A673 (cell line): Measurements from ENCODE around the gene OR2T10. TPM values are rescaled to one million over a fixed set of nuclear protein-coding genes. Genes with fewer than 3 reads are reported as not detected.

Source experiments
- BruUV-seq: library from RNA; stranded (reverse); fragments of 400-500 nt; replicated peaks from 2 replicates; lab custom pipeline; 2021; lab: Mats Ljungman, UMichigan
- CTCF ChIA-PET: fragments of 300-600 bp; sonication (Branson Sonifier 250); formaldehyde crosslinking; loops from one replicate; lab custom pipeline; 2022; ENCODE audit warnings: antibody characterized with exemption; lab: Charles Lee
- POLR2A ChIA-PET: fragments of 300-600 bp; sonication (Branson Sonifier 250); formaldehyde crosslinking; loops from one replicate; lab custom pipeline; 2022; ENCODE audit warnings: antibody characterized with exemption; ENCODE audit not compliant: low non-redundant PET; lab: Charles Lee
- DNase-seq: peaks from one replicate; pipeline ENCODE4 v3.0.0-alpha.2; 2015; ENCODE audit warnings: low spot score
- H3K27ac ChIP-seq: fragments of 200-600 bp; sonication (generic); 2 replicates; pipeline ENCODE4 v1.5.1; 2016; ENCODE audit warnings: mixed run types, low read depth, mild to moderate bottlenecking, mixed read lengths, antibody characterized with exemption, low read length; ENCODE audit not compliant: poor library complexity, severe bottlenecking
- H3K27me3 ChIP-seq: fragments of 200-600 bp; sonication (generic); replicated peaks from 2 replicates; pipeline ENCODE4 v1.6.1; 2017; ENCODE audit warnings: mixed run types, low read depth, mild to moderate bottlenecking, mixed read lengths, antibody characterized with exemption, low read length; ENCODE audit not compliant: insufficient read depth, poor library complexity
- H3K36me3 ChIP-seq: fragments of 200-600 bp; sonication (generic); 2 replicates; pipeline ENCODE4 v1.6.1; 2016; ENCODE audit warnings: mixed run types, mild to moderate bottlenecking, mixed read lengths, antibody characterized with exemption, low read length; ENCODE audit not compliant: insufficient read depth, poor library complexity, severe bottlenecking
- H3K4me1 ChIP-seq: fragments of 200-600 bp; sonication (generic); 2 replicates; pipeline ENCODE4 v1.6.1; 2017; ENCODE audit warnings: mixed run types, mild to moderate bottlenecking, mixed read lengths, antibody characterized with exemption, low read length; ENCODE audit not compliant: insufficient read depth, poor library complexity, severe bottlenecking
- H3K4me3 ChIP-seq: fragments of 200-600 bp; sonication (generic); 2 replicates; pipeline ENCODE4 v1.5.1; 2016; ENCODE audit warnings: low read depth, mixed run types, mild to moderate bottlenecking, mixed read lengths, low read length; ENCODE audit not compliant: poor library complexity, severe bottlenecking
- H3K9me3 ChIP-seq: fragments of 200-600 bp; sonication (generic); 2 replicates; pipeline ENCODE4 v1.6.1; 2016; ENCODE audit warnings: mixed run types, low read depth, mild to moderate bottlenecking, mixed read lengths, antibody characterized with exemption, low read length; ENCODE audit not compliant: poor library complexity, severe bottlenecking
- EZH2 ChIP-seq: fragments of 200-600 bp; sonication (generic); IDR thresholded peaks from 2 replicates; pipeline ENCODE4 v1.6.1; 2017; ENCODE audit warnings: borderline replicate concordance, low read depth, mild to moderate bottlenecking, mixed read lengths, antibody characterized with exemption, low read length; ENCODE audit not compliant: poor library complexity, severe bottlenecking
- intact Hi-C: fragments of 100-400 bp; cut with micrococcal nuclease; formaldehyde crosslinking; loops from one replicate; pipeline ENCODE4 v1.10.0; 2022; ENCODE audit not compliant: unreplicated experiment
- total RNA-seq: library from RNA; stranded (reverse); gene quantifications from 2 replicates; pipeline ENCODE4 v1.2.3, GENCODE V29; 2021
- TF ChIP-seq, protein P1 (sequence below): fragments of 300-800, 200-600 bp; sonication (generic); conservative IDR thresholded peaks from 2 replicates; pipeline ENCODE4 v1.5.1; 2017; ENCODE audit warnings: low read depth, mild to moderate bottlenecking, antibody characterized with exemption, low read length, moderate library complexity, mixed read lengths

Gene OR2T10
- total RNA-seq, 1 experiment from 2014 or later = not detected

DNA sequence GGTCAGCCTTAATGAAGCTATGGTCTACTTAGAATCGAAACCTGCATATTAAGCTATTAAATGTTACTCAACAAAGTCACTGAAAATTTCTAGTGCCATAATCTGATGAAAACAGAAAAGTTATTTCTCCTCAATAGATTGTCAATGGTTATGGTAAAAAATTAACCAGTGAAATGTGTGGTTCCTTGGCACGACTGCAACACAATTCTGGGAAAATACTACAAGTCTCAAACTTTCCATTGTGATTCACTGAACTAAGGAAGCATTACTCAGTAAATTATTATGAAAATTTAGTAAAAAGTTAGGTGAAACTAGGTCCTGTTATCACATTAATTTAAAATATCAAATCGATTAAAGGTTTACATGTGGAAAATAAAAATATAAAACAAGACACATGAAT lies 12.8 kb upstream of the OR2T10 start:
- no peak overlapping the region for H3K27ac ChIP-seq
- ChIA-PET CTCF (interaction anchor here (0.6 kb wide), 1 partner anchor 297 kb away, joined by 7 read pairs; no protein-coding TSS in a partner anchor), POLR2A (no interaction called here)
- no TSS peak for BruUV-seq
- TF ChIP-seq EZH2 = no peak
- no peak for DNase-seq
- H3K4me1 ChIP-seq = no peaks in the 10 kb centered on the region
- H3K36me3 ChIP-seq = no peaks in the 10 kb centered on the region
- no peak overlapping the region for H3K4me3 ChIP-seq
- intact Hi-C loops = loop anchor here (10.0 kb wide), 1 partner anchor 366 kb away; no protein-coding TSS in a partner anchor
- no peaks in the 10 kb centered on the region for H3K27me3 ChIP-seq
- H3K9me3 ChIP-seq = no peaks in the 10 kb centered on the region

DNA sequence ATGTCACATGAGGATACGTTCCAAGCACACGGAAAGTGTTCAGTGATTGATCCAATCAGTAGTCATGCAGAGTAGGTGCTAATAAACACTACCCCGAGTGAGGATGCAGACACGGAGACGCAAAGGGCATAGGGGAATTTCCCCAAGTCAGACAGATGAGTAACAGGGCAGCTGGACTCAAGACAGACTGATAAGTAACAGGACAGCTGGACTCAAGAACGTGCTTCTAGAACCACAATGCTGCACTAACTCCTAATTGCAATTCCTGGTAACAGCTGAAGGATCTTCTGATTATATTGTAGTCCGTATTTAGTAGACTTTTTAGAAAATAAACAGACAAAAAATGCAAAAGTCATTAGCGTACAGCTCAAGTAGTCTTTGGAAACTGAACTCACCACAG lies 1.9 kb upstream of the OR2T10 start:
- no peak overlapping the region for H3K27ac ChIP-seq
- no peaks in the 10 kb centered on the region for H3K9me3 ChIP-seq
- ChIA-PET POLR2A (no interaction called here), CTCF (no interaction called here)
- BruUV-seq = no TSS peak
- DNase-seq = no peak
- intact Hi-C loops = no loop called here
- peaks cover 9% of the 10 kb centered on the region for H3K4me1 ChIP-seq
- H3K36me3 ChIP-seq = no peaks in the 10 kb centered on the region
- H3K4me3 ChIP-seq = no peak overlapping the region
- H3K27me3 ChIP-seq = no peaks in the 10 kb centered on the region
- no peak for TF ChIP-seq EZH2
- TF ChIP-seq, protein P1, sequence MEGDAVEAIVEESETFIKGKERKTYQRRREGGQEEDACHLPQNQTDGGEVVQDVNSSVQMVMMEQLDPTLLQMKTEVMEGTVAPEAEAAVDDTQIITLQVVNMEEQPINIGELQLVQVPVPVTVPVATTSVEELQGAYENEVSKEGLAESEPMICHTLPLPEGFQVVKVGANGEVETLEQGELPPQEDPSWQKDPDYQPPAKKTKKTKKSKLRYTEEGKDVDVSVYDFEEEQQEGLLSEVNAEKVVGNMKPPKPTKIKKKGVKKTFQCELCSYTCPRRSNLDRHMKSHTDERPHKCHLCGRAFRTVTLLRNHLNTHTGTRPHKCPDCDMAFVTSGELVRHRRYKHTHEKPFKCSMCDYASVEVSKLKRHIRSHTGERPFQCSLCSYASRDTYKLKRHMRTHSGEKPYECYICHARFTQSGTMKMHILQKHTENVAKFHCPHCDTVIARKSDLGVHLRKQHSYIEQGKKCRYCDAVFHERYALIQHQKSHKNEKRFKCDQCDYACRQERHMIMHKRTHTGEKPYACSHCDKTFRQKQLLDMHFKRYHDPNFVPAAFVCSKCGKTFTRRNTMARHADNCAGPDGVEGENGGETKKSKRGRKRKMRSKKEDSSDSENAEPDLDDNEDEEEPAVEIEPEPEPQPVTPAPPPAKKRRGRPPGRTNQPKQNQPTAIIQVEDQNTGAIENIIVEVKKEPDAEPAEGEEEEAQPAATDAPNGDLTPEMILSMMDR = no peak

GRCh38 chr1:248596615-248597014 lies 885 bp downstream of the OR2T10 start:
- Histone ChIP-seq H3K27me3 (no peaks in the 10 kb centered on the region), H3K9me3 (no peaks in the 10 kb centered on the region), H3K4me1 (peaks cover 9% of the 10 kb centered on the region), H3K36me3 (no peaks in the 10 kb centered on the region), H3K4me3 (no peak overlapping the region), H3K27ac (no peak overlapping the region)
- ChIA-PET CTCF (no interaction called here), POLR2A (no interaction called here)
- peak; percentile 40 for DNase-seq
- BruUV-seq = no TSS peak
- TF ChIP-seq, protein P1 = no peak
- TF ChIP-seq EZH2 = no peak
- intact Hi-C loops = no loop called here

GRCh38 chr1:248593226-248593625 lies 4.3 kb downstream of the OR2T10 start:
- POLR2A ChIA-PET = no interaction called here
- TF ChIP-seq, protein P1 = no peak
- no peak for TF ChIP-seq EZH2
- Histone ChIP-seq H3K27me3 (no peaks in the 10 kb centered on the region), H3K27ac (no peak overlapping the region), H3K4me1 (peaks cover 9% of the 10 kb centered on the region), H3K4me3 (no peak overlapping the region), H3K9me3 (no peaks in the 10 kb centered on the region), H3K36me3 (no peaks in the 10 kb centered on the region)
- no peak for DNase-seq
- BruUV-seq = no TSS peak
- CTCF ChIA-PET = no interaction called here
- intact Hi-C loops = no loop called here
